NOMO-1 (cell line): ENCODE data around the gene GPR83.
"Not testable (repeated sequence)": the region's sequence is repeated elsewhere in the genome, so short reads cannot be mapped to it uniquely, and the experiment has no call there.

Experiments used
- DNase-seq, 2 experiments: peaks; one replicate each; lab custom pipeline; 2025; ENCODE audit not compliant: unreplicated experiment in 2 of 2; lab: John Stamatoyannopoulos, UW

The GPR83 gene

GRCh38 chr11:94376841-94377240 lies 24.4 kb downstream of the GPR83 start:
- no peak for DNase-seq

- not testable (repeated sequence) for DNase-seq
Measured at GRCh38 chr11:94370576-94370975, 30.6 kb downstream of the GPR83 start.

- not testable (repeated sequence) for DNase-seq
Measured at GRCh38 chr11:94350850-94351563, 50.2 kb downstream of the GPR83 start.

DNA sequence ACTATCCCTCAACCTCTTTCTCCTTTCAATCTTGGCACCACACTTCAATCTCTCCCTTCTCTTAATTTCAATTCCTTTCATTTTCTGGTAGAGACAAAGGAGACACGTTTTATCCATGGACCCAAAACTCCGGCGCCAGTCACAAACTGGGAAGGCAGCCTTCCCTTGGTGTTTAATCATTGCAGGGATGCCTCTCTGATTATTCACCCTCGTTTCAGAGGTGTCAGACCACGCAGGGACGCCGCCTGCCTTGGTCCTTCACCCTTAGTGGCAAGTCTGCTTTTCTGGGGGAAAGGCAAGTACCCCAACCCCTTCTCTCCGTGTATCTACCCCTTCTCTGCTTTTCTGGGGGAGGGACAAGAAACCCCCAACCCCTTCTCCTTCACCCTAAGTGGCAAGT lies 54.9 kb downstream of the GPR83 start:
- not testable (repeated sequence) for DNase-seq

- DNase-seq: no peak
Measured at GRCh38 chr11:94343495-94343894, 57.7 kb downstream of the GPR83 start.

GRCh38 chr11:94342250-94342649 lies 59.0 kb downstream of the GPR83 start:
- DNase-seq: no peak

GRCh38 chr11:94338651-94339050 lies 62.6 kb downstream of the GPR83 start:
- no peak for DNase-seq

GRCh38 chr11:94336033-94336432 lies 65.2 kb downstream of the GPR83 start:
- no peak for DNase-seq

DNA sequence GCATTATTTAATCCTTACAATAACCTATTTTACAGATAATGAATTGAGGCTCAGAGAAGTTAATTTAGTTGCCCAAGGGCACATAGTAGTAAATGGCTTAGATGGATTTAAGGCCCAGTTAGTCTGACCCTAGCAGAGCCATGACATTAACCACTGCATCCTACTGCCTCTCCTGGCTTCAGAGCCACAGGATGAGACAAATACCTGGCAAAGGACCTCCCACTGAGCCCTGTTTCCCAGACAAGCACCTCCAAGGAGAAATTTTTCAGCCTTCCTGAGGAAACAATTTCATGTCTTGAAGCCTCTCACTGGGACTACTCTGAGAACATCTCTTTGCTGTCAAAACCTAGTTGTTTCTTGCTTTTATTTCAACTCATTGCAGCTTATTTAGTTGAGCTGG lies 68.4 kb downstream of the GPR83 start:
- DNase-seq: no peak

DNA sequence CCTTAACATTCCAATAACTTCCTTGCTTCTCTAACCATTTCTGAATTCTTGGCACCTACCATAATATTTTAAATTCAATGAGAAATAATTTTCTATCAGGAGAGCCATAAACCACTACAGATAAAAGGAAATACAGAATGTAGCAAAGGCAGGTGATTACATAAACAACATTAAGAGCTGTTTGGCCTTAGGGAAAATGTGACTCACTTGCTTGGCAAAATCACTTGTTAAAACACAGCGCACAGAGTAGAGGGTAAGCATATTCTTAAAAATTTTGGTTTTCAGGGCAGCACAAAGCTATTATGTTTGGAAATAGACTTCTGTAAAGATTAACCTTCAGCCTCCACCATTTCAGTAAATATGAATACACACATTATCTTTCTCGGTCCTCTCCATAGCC lies 70.4 kb downstream of the GPR83 start:
- no peak for DNase-seq

GRCh38 chr11:94329501-94329900 lies 71.7 kb downstream of the GPR83 start:
- no peak for DNase-seq

- no peak for DNase-seq
Measured at GRCh38 chr11:94328587-94329080, 72.6 kb downstream of the GPR83 start.
